IgD-negative memory B cell (primary cell): Measurements from ENCODE around the gene EYA2. TPM values are rescaled to one million over a fixed set of nuclear protein-coding genes. Genes with fewer than 3 reads are reported as not detected.
"Not testable (repeated sequence)": the region's sequence is repeated elsewhere in the genome, so short reads cannot be mapped to it uniquely, and the experiment has no call there.

Experiments used
- H3K27ac Mint-ChIP-seq, 3 donors: one replicate each; pipeline ENCODE4 v1.8.0; 2020 to 2022; ENCODE audit warnings: mild to moderate bottlenecking in 3 of 3, mixed read lengths in 3 of 3, moderate library complexity in 1 of 3
- H3K27me3 Mint-ChIP-seq: one replicate; pipeline ENCODE4 v1.8.0; 2021; ENCODE audit warnings: mixed read lengths
- H3K36me3 Mint-ChIP-seq: one replicate; pipeline ENCODE4 v1.8.0; 2020; ENCODE audit warnings: mild to moderate bottlenecking, mixed read lengths
- H3K4me1 Mint-ChIP-seq, 3 donors: one replicate each; pipeline ENCODE4 v1.8.0; 2020 to 2022; ENCODE audit warnings: mixed read lengths in 3 of 3, mild to moderate bottlenecking in 1 of 3
- H3K4me3 Mint-ChIP-seq, 4 donors: one replicate each; pipeline ENCODE4 v1.8.0; 2020 to 2022; ENCODE audit warnings: mild to moderate bottlenecking in 4 of 4, mixed read lengths in 4 of 4, moderate library complexity in 3 of 4
- H3K9me3 Mint-ChIP-seq, 3 donors: one replicate each; pipeline ENCODE4 v1.8.0; 2020 to 2021; ENCODE audit warnings: mixed read lengths in 3 of 3, mild to moderate bottlenecking in 1 of 3
- polyA plus RNA-seq: library from polyadenylated mRNA; unstranded; fragments of 300-500 nt; fragmentation: Illumina TruSeq; gene quantifications from one replicate; pipeline ENCODE4 v1.2.3, GENCODE V29; 2021

Gene EYA2
- polyA plus RNA-seq, 1 donor from 2014 or later: 0.11 TPM

- H3K36me3 Mint-ChIP-seq: no peaks in the 10 kb centered on the region
- no peaks in the 10 kb centered on the region for H3K9me3 Mint-ChIP-seq
These were observed 266.3 kb downstream of the EYA2 start for GRCh38 chr20:47160992-47161391.

DNA sequence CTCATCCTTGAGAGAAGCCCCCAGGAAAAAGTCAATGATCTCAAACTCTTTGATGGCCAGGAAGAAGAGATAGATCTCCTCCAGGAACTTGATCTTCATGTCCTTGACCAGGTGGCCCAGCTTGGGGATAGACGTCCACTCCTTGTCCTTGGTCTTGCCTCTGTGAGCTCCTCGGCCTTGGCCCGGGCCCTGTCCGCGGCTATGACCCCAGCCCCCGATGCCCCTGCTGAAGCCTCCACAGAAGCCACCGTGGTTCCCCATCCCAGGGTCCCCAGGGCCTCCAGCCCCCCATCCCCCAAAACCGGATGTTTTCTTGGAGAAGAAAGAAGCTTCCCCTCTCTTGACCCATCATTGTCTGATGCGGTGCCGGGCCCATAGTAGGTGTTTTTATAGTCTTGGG is 266.8 kb downstream of the EYA2 start:
- H3K27ac Mint-ChIP-seq: no peak overlapping the region
- H3K9me3 Mint-ChIP-seq: no peaks in the 10 kb centered on the region

More at GRCh38 chr20:47160992-47161391, 266.3 kb downstream of the EYA2 start:
- Mint-ChIP-seq H3K27ac (no peak overlapping the region), H3K4me3 (no peak overlapping the region), H3K4me1 (peaks cover 0 to 2% (median 0%) of the 10 kb centered on the region in 3 donors), H3K27me3 (peaks cover 1% of the 10 kb centered on the region)

DNA sequence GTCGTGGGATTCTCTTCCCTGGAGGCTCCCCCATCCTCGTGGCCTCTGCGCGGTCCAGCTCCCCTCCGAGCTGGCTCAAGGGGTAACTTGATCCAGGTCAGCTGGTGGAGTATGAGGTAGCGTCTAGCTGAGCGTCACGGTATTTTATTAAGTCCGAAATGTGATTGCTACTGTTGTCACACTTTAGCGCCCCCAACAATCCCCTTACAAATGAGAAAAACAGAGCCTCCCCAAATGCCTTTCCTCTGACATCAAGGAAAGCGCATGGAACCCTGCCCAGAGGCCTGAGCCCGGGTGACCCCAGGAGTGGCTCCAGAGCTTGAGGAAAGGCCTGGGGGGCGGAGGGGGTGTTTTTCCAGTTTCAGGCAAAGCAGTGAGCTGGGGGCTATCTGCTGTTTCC is 269.5 kb downstream of the EYA2 start:
- Mint-ChIP-seq H3K36me3 (peaks cover 3% of the 10 kb centered on the region), H3K27me3 (peaks cover 8% of the 10 kb centered on the region), H3K4me1 (peaks cover 0 to 4% (median 0%) of the 10 kb centered on the region in 3 donors), H3K9me3 (no peaks in the 10 kb centered on the region), H3K27ac (no peak overlapping the region), H3K4me3 (no peak overlapping the region)

More for the DNA sequence above, 266.8 kb downstream of the EYA2 start:
- H3K36me3 Mint-ChIP-seq: peaks cover 1% of the 10 kb centered on the region
- H3K27me3 Mint-ChIP-seq: peaks cover 1% of the 10 kb centered on the region
- H3K4me3 Mint-ChIP-seq: no peak overlapping the region
- H3K4me1 Mint-ChIP-seq: peaks cover 0 to 3% (median 0%) of the 10 kb centered on the region in 3 donors

- Mint-ChIP-seq H3K9me3 (no peaks in the 10 kb centered on the region), H3K27ac (no peak overlapping the region), H3K27me3 (peaks cover 8% of the 10 kb centered on the region), H3K4me3 (no peak overlapping the region), H3K4me1 (peaks cover 0 to 2% (median 0%) of the 10 kb centered on the region in 3 donors), H3K36me3 (peaks cover 3% of the 10 kb centered on the region)
These were observed 270.8 kb downstream of the EYA2 start for GRCh38 chr20:47165376-47165865.

DNA sequence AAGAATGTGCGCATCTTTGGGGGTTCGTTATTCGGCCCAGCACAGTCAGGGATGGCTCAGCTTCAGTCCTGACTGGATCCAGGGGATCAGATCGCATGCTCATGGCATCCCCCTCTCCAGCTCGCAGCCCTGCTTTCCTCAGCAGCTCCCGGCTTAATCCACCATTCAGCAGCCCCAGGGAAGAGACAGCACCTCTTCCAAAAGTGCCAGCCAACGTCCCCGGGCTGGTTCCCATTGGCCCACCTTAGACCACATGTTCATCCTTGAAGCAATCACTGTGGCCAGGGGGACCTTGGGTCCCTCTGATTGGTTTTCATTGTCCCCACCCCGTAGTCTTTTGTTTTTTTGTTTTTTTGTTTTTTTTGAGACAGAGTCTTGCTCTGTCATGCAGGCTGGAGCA is 273.2 kb downstream of the EYA2 start:
- no peak overlapping the region for H3K27ac Mint-ChIP-seq
- no peak overlapping the region for H3K4me3 Mint-ChIP-seq
- H3K9me3 Mint-ChIP-seq: no peaks in the 10 kb centered on the region
- H3K27me3 Mint-ChIP-seq: peaks cover 13% of the 10 kb centered on the region
- H3K36me3 Mint-ChIP-seq: peaks cover 3% of the 10 kb centered on the region
- peaks cover 0 to 2% (median 0%) of the 10 kb centered on the region in 3 donors for H3K4me1 Mint-ChIP-seq

GRCh38 chr20:47172579-47172978 is 277.9 kb downstream of the EYA2 start:
- H3K4me3 Mint-ChIP-seq: no peak overlapping the region

DNA sequence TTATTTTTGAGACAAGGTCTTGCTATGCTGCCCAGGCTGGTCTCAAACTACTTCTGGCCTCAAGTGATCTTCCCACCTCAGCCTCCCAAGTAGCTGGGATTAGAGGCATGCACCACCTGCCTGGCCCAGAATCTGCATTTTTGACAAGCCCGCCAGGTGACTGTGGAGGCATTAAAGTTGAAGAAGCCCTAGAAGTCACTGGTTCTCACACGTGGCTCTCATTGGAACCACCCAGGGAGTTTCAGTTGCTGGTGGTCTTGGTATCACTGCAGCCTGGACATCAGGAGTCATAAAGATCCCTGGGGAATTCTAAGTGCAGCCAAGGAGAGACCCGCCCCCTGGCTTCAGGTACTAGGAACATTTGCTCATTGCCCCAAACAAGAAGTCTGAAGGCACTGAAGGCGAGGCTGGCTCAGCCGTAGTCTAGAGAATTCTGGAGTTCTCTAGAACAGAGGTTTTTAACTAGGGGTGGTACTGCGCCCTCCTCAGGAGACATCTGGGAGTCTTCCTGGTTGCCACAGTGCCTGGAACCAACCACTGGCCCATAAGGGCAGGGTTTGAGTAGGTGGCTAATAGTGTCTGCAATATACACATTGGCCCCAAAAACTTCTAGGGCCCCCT is 279.1 kb downstream of the EYA2 start:
- Mint-ChIP-seq H3K9me3 (no peaks in the 10 kb centered on the region), H3K27ac (no peak overlapping the region), H3K36me3 (peaks cover 3% of the 10 kb centered on the region), H3K4me1 (no peaks in the 10 kb centered on the region), H3K4me3 (no peak overlapping the region), H3K27me3 (peaks cover 7% of the 10 kb centered on the region)

More at GRCh38 chr20:47172579-47172978, 277.9 kb downstream of the EYA2 start:
- no peaks in the 10 kb centered on the region for H3K36me3 Mint-ChIP-seq
- H3K4me1 Mint-ChIP-seq: no peaks in the 10 kb centered on the region
- no peaks in the 10 kb centered on the region for H3K9me3 Mint-ChIP-seq
- peaks cover 12% of the 10 kb centered on the region for H3K27me3 Mint-ChIP-seq
- no peak overlapping the region for H3K27ac Mint-ChIP-seq

GRCh38 chr20:47174456-47175243 is 280.0 kb downstream of the EYA2 start:
- H3K27me3 Mint-ChIP-seq: peaks cover 7% of the 10 kb centered on the region
- no peaks in the 10 kb centered on the region for H3K9me3 Mint-ChIP-seq
- no peak overlapping the region for H3K27ac Mint-ChIP-seq
- no peaks in the 10 kb centered on the region for H3K4me1 Mint-ChIP-seq
- no peak overlapping the region for H3K4me3 Mint-ChIP-seq
- H3K36me3 Mint-ChIP-seq: peaks cover 3% of the 10 kb centered on the region

DNA sequence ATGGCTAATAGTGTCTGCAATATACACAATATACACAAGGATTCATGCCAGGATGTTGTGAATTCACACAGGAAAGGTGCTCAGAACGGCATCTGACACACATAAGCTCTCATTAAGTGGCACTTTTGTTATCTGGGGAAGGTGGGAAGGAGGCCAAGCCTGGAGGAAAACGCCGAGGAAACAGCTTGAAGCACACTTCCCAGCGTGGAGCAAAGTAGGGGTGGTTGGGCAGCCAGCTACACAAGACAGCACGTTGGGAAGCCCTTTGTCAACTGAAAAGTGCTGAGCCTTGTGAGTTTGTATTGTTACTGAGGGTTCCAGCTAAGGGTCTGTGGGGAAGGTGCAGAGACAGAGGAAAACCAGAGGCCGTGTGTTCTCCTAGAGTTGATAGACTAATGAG is 280.9 kb downstream of the EYA2 start:
- peaks cover 7% of the 10 kb centered on the region for H3K27me3 Mint-ChIP-seq
- no peaks in the 10 kb centered on the region for H3K9me3 Mint-ChIP-seq
- no peak overlapping the region for H3K4me3 Mint-ChIP-seq
- peak overlapping the region in 1 of 3 donors; percentile 35 for H3K27ac Mint-ChIP-seq
- H3K36me3 Mint-ChIP-seq: peaks cover 3% of the 10 kb centered on the region
- H3K4me1 Mint-ChIP-seq: no peaks in the 10 kb centered on the region

GRCh38 chr20:47176217-47176616 is 281.6 kb downstream of the EYA2 start:
- not testable (repeated sequence) for H3K27ac Mint-ChIP-seq, H3K4me1 Mint-ChIP-seq, H3K9me3 Mint-ChIP-seq, H3K4me3 Mint-ChIP-seq, H3K36me3 Mint-ChIP-seq, H3K27me3 Mint-ChIP-seq

DNA sequence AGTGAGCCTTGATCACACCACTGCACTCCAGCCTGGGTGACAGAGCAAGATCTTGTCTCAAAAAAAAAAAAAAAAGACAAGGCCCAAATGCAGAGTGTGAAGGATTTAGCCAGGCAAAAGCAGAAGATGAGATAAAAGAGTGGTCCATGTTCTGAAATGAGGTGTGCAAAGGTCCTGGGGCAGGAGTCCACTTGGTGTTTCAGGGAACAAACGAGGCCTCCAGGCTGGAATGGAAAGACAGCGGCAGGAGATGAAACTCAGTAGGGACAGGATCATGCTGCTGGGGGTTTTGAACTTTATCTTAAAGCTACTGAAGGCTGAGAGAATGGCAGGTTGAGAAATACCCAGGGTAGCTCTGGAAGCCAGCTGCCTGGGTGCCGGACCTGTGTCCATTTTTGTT is 283.6 kb downstream of the EYA2 start:
- Mint-ChIP-seq H3K36me3 (peaks cover 5% of the 10 kb centered on the region), H3K4me3 (no peak overlapping the region), H3K27me3 (no peaks in the 10 kb centered on the region), H3K4me1 (peaks cover 0 to 3% (median 3%) of the 10 kb centered on the region in 3 donors), H3K9me3 (no peaks in the 10 kb centered on the region), H3K27ac (no peak overlapping the region)

DNA sequence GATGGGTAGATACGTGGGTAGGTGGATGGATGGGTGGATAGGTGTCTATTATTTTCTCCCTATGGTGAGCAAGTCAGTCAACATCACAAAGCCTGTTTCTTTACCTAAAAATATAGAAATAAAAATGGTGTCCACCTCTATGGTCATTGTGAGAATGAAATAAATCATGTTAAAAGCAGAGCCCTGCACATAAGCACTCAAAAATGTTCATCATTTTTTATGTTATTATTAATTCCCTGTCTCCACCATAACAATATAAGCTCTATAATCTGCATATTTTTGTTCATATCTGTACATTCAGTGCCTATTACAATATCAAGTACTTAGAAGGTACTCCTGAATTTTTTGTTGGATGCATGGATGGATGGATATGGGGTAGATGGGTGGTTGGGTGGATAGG is 284.2 kb downstream of the EYA2 start:
- Mint-ChIP-seq H3K27ac (no peak overlapping the region), H3K9me3 (no peaks in the 10 kb centered on the region), H3K4me1 (peaks cover 0 to 3% (median 3%) of the 10 kb centered on the region in 3 donors), H3K27me3 (no peaks in the 10 kb centered on the region), H3K4me3 (no peak overlapping the region), H3K36me3 (peaks cover 5% of the 10 kb centered on the region)

DNA sequence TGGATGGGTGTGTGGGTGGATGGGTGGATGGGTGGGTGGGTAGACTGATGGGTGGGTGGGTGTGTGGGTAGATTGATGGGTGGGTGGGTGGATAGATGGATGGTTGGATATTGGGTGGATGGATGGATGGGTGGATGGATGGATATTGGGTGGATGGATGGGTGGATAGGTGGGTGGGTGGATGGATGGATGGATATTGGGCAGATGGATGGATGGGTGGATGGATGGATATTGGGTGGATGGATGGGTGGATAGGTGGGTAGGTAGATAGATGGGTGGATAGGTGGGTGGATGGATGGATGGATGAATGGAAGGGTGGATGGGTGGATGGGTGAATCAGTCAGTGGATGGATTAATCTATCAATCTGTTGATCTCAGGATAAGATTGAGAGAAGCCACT is 284.6 kb downstream of the EYA2 start:
- Mint-ChIP-seq H3K27ac (no peak overlapping the region), H3K9me3 (no peaks in the 10 kb centered on the region), H3K4me1 (peaks cover 0 to 3% (median 3%) of the 10 kb centered on the region in 3 donors), H3K27me3 (no peaks in the 10 kb centered on the region), H3K4me3 (no peak overlapping the region), H3K36me3 (peaks cover 5% of the 10 kb centered on the region)

DNA sequence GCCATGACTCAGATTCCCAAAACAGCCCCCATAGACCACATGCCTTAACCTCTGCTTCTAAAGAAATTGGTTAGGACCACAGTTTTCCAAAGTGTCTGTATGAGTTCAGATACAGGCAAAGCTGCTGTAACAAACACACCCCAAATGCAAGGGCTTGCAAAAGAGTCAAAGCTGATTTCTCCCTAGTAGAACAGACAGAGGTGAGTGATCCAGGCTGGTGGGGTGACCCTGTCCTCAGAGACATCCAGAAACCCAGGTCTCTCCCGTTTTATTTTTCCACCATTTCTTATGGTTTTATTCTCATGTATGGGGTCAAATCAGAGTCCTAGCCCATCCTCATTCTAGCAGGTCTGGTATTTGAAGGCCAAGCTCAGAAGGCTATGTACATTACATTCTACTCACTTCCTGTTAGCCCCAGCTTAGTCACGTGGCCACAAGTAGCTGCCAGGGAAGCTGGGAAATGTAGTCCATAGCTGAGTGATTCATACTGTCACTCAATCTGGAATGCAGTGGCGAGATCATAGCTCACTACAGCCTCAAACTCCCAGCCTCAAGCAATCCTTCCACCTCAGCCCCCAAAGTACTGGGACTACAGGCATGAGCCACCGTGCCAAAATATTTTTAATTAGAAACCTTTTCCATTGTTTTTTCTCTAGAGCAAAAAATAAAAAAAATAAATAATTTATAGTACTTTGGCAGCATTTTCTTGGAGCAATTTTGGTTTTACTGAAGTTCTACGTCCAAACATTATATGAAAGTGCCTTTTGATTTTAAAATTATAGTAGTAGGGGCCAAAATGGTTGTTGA is 286.6 kb downstream of the EYA2 start:
- Mint-ChIP-seq H3K4me1 (peaks cover 0 to 3% (median 3%) of the 10 kb centered on the region in 3 donors), H3K27ac (peak overlapping the region in 1 of 3 donors; percentile 16), H3K4me3 (no peak overlapping the region), H3K9me3 (no peaks in the 10 kb centered on the region), H3K27me3 (no peaks in the 10 kb centered on the region), H3K36me3 (peaks cover 8% of the 10 kb centered on the region)

DNA sequence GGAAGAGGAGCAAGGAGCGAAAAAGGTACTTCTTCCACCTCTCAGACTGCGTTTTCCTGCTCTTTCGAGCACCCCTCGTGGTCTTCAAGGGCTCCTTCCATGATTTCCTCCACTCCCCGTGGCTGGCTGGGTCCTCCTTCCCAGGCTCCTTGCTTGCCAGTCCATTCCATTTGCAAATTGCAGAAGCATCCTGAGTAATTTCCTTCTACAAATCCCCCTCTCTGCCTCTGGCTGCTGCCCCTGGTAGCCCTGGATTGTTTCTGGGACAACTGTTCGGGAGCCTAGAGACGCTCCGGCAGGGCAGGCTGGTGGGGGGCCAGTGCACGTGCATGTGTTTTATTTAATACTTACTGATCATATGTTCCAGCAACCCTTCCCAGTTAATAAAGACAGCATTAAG is 288.7 kb downstream of the EYA2 start:
- Mint-ChIP-seq H3K27me3 (peaks cover 2% of the 10 kb centered on the region), H3K27ac (no peak overlapping the region), H3K9me3 (no peaks in the 10 kb centered on the region), H3K36me3 (peaks cover 9% of the 10 kb centered on the region), H3K4me3 (no peak overlapping the region), H3K4me1 (peaks cover 0 to 4% (median 3%) of the 10 kb centered on the region in 3 donors)
